ENCODE data around the gene TSHZ2.

The TSHZ2 gene

DNA sequence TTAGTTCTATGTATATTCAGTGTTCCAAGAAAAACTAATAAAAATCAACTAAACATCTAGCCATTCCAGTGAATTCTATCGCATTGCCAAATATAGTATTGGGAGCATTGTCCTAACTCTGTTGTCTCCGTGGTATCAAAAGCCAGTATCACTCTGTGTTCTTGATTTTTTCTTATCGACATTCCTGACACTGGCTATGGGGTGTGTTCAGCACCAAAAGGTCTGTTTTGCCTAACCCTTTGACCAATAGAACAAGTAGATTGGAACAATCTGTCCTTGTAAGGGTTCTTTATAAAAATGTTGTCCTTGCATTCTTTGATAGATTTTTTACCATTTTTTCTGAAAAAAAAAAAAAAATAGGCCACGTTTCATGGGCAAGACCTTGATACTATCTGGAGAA lies 161.5 kb downstream of the TSHZ2 start:
- no peak for DNase-seq (ENCODE audit: low spot score)

DNA sequence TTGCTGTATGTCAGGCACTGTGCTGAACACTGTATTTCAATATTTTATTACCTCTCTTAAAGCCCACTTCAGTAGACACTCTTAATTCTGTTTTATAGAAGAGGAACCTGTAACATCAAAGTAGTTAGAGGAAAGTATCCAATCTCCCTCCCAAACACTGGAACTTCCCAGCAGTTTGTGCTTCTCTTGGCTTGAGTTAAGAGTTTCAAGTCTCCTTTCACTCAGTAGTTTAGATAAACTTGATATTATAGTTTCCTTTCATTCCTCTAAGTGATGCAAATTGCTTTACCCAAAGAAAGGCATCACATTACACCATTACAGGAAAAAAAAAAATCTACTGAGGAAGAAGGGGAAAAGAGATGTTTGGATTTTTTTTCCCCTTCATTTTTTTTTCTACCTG lies 164.3 kb downstream of the TSHZ2 start:
- no peak for DNase-seq (ENCODE audit: low spot score)

DNA sequence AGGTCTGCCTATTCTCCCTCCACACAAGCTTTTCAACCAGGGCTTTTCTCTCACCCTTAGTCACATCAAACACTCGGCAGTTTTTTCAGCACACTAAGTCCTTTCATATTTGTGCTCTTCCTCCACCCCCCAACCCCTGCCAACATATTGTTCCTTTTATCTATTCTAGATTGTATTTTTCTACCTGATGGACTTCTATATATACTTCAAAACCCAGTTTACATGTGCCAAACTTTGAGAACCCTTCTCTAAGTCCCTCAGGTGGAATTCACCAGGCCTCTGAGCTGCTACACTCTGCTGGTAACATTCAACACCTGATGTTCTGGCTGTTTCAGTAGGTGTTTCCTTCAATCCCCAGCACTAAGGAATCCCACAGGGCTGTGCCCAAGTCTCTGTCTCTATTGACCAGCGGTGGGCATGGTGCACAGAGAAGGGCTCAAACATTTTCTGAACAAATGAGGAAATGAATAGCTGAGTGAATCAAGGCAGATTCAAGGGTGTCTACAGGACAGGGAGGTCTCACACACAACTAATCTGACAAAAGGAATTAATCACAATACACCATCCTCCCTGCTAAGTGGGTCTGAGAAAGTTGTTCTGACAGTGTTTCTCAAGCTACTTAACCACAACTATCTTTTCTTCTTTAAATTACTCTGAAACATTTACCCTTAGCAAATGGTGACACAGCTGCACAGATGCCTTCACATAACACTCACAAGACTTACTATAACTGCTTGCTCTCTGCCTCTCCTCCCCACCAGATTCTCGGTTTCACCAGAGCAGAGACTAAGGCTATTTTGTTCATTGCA lies 166.5 kb downstream of the TSHZ2 start:
- DNase-seq (ENCODE audit: low spot score), result no peak

DNA sequence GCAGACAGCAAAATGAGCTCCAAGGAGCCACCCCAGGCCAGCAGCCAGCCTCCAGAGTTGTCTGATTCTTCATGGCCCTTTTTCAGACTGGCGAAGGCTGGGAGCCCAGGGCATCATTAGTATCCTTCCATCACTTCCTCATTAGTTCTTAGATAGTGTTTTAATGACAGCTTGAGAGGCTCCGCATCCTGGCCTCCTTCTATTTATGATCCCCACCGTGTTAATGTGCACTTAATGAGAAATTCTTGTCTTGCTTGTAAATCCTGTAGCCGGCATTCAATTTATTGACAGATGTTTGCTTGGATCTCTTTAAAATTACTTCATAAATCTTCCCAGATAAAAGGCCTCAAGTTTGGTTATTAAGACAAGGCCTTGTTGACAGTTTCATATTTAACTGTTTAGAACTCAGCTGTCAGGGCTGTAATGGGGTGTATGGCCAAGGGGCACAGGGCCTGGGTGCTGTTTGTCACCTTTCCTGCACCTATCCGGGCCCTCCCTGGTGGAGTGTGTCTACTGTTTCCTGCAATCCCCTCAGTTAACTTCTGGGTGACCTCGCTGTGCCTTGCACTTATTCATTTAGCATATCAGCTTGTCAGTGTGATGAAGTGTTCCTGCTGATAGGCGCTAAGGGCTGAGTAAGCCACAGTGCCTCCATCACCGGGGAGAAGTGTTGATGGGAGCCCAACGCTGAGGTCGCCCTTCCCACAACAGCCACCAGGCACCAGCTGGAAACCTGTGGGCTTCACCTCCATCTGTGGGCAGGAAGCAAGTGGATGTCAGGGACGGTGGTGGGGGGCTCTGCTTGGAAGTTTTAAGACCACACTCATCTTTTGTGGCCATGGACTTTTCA lies 169.3 kb downstream of the TSHZ2 start:
- no peak for DNase-seq (ENCODE audit: low spot score)

GRCh38 chr20:53142225-53143127 lies 170.3 kb downstream of the TSHZ2 start:
- no peak for DNase-seq (ENCODE audit: low spot score)

DNA sequence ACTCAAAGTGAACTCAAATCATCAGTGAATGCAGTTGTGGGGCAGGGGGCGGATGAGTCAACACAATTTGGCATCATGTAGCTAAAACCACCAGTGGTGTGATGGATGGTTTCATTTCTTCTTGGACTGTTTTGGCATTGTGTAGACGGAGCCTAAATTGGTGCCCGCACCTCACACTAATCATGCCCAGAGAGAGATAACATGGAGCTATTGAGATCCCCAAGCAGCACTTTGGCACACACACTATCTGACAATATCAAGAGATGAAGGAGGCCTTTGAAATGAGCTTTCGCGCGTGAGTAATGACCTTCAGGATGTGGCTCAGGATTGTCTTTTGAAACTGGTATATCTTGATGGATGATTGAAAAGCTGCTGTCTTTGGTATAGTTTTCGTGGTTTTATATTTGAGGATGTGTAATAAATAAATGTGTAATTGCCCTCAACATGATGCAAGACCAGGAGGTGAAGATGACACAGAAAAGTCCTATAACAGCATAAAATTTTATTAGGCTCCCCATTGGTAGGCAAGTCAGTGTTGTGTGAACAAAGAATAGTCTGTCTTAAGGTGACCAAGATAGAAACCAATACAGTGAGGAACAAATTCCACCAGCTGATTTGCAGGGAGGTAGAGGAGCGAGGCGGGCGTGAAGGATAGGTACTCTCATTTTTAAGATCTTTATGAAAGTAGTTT lies 174.2 kb downstream of the TSHZ2 start:
- DNase-seq (ENCODE audit: low spot score), result no peak

- no peak for DNase-seq (ENCODE audit: low spot score)
These were observed 176.6 kb downstream of the TSHZ2 start for GRCh38 chr20:53148771-53149147.

DNA sequence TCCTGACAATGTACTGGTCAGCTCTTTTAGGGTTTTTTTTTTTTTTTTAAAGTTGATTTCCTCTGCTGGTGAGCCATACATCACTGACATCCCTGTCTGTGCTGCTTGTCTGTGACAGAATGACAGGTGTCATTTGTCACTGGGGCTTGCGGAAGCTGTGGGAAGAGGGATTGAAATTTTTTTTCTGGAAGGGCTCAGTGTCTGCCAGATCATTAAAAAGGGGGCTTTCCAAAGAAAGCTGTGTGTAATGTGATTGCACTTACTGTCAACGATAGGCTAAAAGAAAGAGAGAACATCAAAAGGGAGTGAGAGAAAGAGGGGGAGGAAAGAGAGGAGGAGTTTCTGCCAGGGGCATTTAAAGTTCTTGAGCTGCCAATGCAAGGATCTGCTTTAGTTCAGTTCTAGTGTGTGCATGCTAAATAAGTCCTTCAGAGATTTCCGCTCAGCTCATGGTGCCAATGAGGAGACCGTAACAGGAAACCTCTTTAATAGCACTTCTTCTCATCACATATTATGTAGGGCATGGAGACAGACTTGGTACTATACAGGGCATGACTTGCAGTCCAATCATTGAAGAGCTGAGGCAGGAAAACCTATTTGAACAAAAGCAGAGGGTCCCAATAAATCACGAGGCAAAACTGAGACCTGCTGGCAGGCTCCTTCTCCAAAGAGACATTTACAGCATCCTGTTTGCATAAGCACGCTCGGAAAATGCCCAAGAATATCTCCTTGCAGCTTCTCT lies 177.2 kb downstream of the TSHZ2 start:
- no peak for DNase-seq (ENCODE audit: low spot score)

DNA sequence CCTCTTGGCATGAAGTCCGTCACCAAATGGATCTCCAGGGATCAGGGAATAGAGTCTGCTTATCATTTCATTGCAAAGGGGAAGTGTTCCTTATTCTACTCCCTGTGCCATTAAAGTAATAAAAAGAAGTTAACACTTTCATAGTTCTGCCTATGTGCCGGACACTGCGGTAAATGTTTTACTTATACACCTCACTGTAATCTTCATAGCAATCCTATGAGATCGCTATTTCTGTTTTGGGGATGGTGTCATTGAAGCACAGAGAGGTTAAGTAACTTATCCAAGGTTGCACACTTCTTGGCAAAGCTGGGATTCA lies 177.7 kb downstream of the TSHZ2 start:
- no peak for DNase-seq (ENCODE audit: low spot score)

- no peak for DNase-seq (ENCODE audit: low spot score)
These were observed 178.4 kb downstream of the TSHZ2 start for GRCh38 chr20:53150532-53150931.

DNA sequence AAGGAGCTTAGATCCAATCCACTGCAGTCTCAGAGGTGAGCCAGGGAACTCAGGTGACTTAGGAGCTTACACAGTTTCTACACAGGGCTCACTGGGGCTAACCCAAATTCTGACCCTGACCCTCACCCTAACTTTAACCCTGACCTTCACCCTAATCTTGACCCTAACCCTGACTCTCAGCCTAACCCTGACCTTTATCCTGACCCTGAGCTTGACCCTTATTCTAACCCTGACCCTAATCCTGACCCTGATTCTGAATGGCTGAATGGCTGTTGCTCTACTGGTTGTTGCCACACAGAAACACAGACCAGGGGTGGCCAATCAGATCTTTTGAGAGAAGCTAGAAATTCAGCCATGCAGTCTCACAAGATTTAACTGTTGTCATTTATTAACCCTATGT lies 180.1 kb downstream of the TSHZ2 start:
- DNase-seq (ENCODE audit: low spot score), result no peak

DNA sequence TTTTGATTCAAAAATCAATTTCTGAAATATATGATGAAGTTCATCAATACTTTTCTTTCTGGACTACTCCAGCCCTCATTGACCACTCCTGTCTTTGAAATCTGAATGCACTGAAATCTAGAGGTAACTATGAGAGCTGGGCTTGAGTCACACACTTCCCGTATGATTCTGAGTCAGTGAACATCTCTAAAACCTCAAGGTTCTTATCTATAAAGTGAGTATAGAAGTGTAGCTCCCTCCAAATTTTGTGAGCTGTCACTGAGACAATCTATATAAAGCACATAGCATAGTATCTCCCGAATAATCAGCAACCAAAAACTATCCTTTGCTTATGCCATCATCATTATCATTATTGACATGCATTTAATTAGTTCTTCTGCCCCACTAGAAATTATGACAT lies 182.4 kb downstream of the TSHZ2 start:
- DNase-seq (ENCODE audit: low spot score), result no peak

GRCh38 chr20:53157443-53158408 lies 185.6 kb downstream of the TSHZ2 start:
- peak; percentile 55 for DNase-seq (ENCODE audit: low spot score)

DNA sequence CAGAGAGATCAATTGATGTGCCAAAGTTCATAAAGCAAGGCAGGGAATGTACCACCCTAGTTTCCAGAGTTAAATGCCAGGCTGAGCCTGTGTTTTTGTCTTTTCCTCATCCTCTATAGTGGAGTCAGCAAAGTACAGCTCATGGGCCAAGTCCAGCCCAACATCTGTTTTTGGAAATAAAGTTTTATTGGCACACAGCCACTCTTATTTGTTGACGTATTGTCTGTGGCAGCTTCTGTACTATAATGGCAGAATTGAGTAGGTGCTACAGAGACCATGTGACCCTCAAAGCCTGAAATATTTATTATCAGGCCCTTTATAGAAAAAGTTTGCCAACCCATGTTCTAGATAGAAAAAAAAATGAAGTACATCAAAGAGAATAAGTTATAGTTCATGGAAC lies 187.0 kb downstream of the TSHZ2 start:
- no peak for DNase-seq (ENCODE audit: low spot score)

DNA sequence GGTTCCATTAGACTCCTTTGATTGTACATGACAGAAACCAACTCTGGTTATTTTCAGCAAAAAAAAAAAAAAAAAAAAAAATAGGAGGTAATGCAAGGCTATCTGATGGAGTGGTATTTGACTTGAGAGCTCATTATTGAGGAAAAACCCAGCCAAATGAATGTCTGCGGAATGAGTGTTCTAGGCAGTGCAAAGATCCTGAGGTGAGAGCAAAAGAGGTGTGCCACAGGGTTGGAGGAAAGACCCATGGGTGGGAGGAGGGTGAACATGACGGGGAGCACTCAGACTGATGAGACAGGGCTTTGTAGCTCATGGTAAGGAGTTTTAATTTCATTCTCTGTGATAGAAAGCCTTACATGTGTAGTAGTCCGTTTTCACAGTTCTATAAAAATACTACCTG lies 188.9 kb downstream of the TSHZ2 start:
- no peak for DNase-seq (ENCODE audit: low spot score)

GRCh38 chr20:53161473-53161872 lies 189.3 kb downstream of the TSHZ2 start:
- no peak for DNase-seq (ENCODE audit: low spot score)

DNA sequence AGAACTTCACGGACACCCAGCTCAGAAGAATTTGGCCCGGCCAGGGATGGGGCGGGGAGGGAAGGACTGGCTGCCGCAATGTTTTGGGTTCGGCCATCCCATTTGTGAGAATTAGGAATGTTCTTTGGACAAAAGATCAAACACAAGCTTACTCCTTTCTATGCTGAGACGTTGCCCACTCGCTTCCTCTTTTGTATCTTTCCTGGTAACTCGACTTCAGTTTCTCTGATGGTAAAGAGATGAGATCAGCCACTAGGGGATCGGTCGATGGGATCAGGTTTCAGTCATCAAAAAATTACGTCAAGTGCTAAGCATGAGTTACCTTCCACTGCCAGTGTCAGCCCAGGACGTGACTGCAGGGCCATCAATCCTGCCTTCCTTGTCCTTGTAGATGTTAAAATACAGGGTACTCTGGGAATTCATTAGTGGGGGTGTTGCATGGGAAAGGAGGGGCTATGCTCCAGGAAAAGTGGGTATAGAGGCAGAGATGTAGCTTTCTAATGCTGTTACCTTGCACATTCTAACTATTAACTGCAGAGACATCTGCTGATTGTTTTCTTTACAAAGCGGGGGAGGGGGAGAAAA lies 190.2 kb downstream of the TSHZ2 start:
- DNase-seq (ENCODE audit: low spot score), result no peak

DNA sequence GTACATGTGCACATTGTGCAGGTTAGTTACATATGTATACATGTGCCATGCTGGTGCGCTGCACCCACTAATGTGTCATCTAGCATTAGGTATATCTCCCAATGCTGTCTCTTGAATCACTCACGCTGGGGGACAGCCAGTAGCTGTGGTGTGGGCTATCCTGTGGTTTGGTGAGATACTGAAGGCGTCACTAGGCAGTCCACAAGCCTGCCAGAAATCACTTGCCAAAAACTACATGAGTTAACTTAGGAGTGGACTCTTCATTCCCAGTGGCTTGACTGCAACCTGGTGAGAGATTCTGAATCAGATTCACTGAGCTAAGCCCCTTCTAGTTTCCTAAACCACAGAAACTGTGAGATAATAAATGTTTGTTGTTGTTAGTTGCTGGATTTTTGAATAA lies 191.3 kb downstream of the TSHZ2 start:
- no peak for DNase-seq (ENCODE audit: low spot score)

DNA sequence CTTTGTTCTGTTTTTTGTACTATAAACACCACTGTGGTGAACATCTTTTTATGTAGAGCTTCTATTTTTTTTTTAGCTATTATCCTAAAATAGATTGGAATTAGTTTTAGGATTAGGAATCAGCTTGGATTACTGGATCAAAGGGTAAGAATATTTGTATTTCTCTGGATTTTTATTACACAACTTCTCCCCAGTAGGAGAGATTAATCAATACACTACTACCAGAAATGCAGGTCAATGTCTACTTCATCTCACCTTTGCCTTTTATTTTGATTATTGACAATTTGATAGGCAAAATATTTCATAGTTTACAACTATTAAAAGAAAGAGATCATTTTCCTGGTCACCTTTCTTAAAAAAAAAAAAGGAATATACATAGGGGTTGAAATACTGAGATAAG lies 191.9 kb downstream of the TSHZ2 start:
- no peak for DNase-seq (ENCODE audit: low spot score)

- DNase-seq (ENCODE audit: low spot score), result no peak
These were observed 193.3 kb downstream of the TSHZ2 start for GRCh38 chr20:53165452-53165851.
